HEK293 (cell line): ENCODE data around the gene ADAMTS4.
A peak's percentile ranks its signal among the peaks of the same experiment; 100 is the strongest.

Experiments used
- GFI1B ChIP-seq: fragments of 450-650 bp; formaldehyde crosslinking; IDR thresholded peaks from 2 replicates; pipeline ENCODE4 v1.5.1; 2016; ENCODE audit warnings: missing biosample characterization, missing genetic modification characterization
- GLI4 ChIP-seq: fragments of 450-650 bp; formaldehyde crosslinking; IDR thresholded peaks from 2 replicates; pipeline ENCODE4 v1.5.1; 2016; ENCODE audit warnings: missing biosample characterization, missing genetic modification characterization
- SALL2 ChIP-seq: fragments of 450-650 bp; formaldehyde crosslinking; IDR thresholded peaks from 2 replicates; pipeline ENCODE4 v1.5.0; 2017; ENCODE audit warnings: missing biosample characterization, mild to moderate bottlenecking, missing genetic modification characterization, borderline replicate concordance
- TRIM28 ChIP-seq: IDR thresholded peaks from 2 replicates; pipeline ENCODE4 v1.6.1; 2011; ENCODE audit warnings: low read length, control low read depth, borderline replicate concordance
- YY1 ChIP-seq: fragments of 450-650 bp; formaldehyde crosslinking; IDR thresholded peaks from 2 replicates; pipeline ENCODE4 v1.5.1; 2018; ENCODE audit warnings: missing biosample characterization, missing genetic modification characterization
- ZBTB17 ChIP-seq: fragments of 450-650 bp; formaldehyde crosslinking; IDR thresholded peaks from 2 replicates; pipeline ENCODE4 v1.5.1; 2016; ENCODE audit warnings: missing biosample characterization, missing genetic modification characterization
- ZBTB8A ChIP-seq: fragments of 450-650 bp; formaldehyde crosslinking; IDR thresholded peaks from 2 replicates; pipeline ENCODE4 v1.5.1; 2016; ENCODE audit warnings: missing biosample characterization, missing genetic modification characterization
- ZFP41 ChIP-seq: fragments of 450-650 bp; formaldehyde crosslinking; IDR thresholded peaks from 2 replicates; pipeline ENCODE4 v1.5.1; 2016; ENCODE audit warnings: missing biosample characterization, missing genetic modification characterization, borderline replicate concordance
- ZNF121 ChIP-seq: fragments of 450-650 bp; formaldehyde crosslinking; IDR thresholded peaks from 2 replicates; pipeline ENCODE4 v1.5.1; 2016; ENCODE audit warnings: missing biosample characterization, missing genetic modification characterization
- ZNF140 ChIP-seq: fragments of 450-650 bp; formaldehyde crosslinking; IDR thresholded peaks from 2 replicates; pipeline ENCODE4 v1.5.1; 2016; ENCODE audit warnings: missing biosample characterization, missing genetic modification characterization
- ZNF174 ChIP-seq: fragments of 450-650 bp; formaldehyde crosslinking; IDR thresholded peaks from 2 replicates; pipeline ENCODE4 v1.5.0; 2017; ENCODE audit warnings: missing biosample characterization, mild to moderate bottlenecking, missing genetic modification characterization
- ZNF2 ChIP-seq: fragments of 450-650 bp; formaldehyde crosslinking; IDR thresholded peaks from 2 replicates; pipeline ENCODE4 v1.5.1; 2016; ENCODE audit warnings: missing biosample characterization, missing genetic modification characterization
- ZNF23 ChIP-seq: fragments of 450-650 bp; formaldehyde crosslinking; IDR thresholded peaks from 2 replicates; pipeline ENCODE4 v1.5.1; 2016; ENCODE audit warnings: missing biosample characterization, missing genetic modification characterization, borderline replicate concordance
- ZNF311 ChIP-seq: fragments of 450-650 bp; formaldehyde crosslinking; IDR thresholded peaks from 2 replicates; pipeline ENCODE4 v1.5.1; 2017; ENCODE audit warnings: missing biosample characterization, missing genetic modification characterization, borderline replicate concordance
- ZNF350 ChIP-seq: fragments of 450-650 bp; formaldehyde crosslinking; IDR thresholded peaks from 2 replicates; pipeline ENCODE4 v1.5.0; 2017; ENCODE audit warnings: missing biosample characterization, mild to moderate bottlenecking, missing genetic modification characterization
- ZNF48 ChIP-seq: fragments of 450-650 bp; formaldehyde crosslinking; IDR thresholded peaks from 2 replicates; pipeline ENCODE4 v1.5.1; 2016; ENCODE audit warnings: missing biosample characterization, missing genetic modification characterization
- ZNF521 ChIP-seq: fragments of 450-650 bp; formaldehyde crosslinking; IDR thresholded peaks from 2 replicates; pipeline ENCODE4 v1.5.1; 2017; ENCODE audit warnings: missing biosample characterization, mild to moderate bottlenecking, missing genetic modification characterization
- ZNF561 ChIP-seq: fragments of 450-650 bp; IDR thresholded peaks from 2 replicates; pipeline ENCODE4 v1.5.1; 2018; ENCODE audit warnings: missing biosample characterization, missing genetic modification characterization, borderline replicate concordance
- ZSCAN30 ChIP-seq: fragments of 450-650 bp; IDR thresholded peaks from 2 replicates; pipeline ENCODE4 v1.5.1; 2018; ENCODE audit warnings: missing biosample characterization, mild to moderate bottlenecking, missing genetic modification characterization, moderate library complexity
- TF ChIP-seq, protein P1 (sequence below): fragments of 450-650 bp; formaldehyde crosslinking; IDR thresholded peaks from 2 replicates; pipeline ENCODE4 v1.5.1; 2016; ENCODE audit warnings: missing biosample characterization, missing genetic modification characterization
- TF ChIP-seq, protein P2 (sequence below): fragments of 450-650 bp; formaldehyde crosslinking; IDR thresholded peaks from 2 replicates; pipeline ENCODE4 v1.5.1; 2016; ENCODE audit warnings: missing biosample characterization, missing genetic modification characterization
- TF ChIP-seq, protein P3 (sequence below): fragments of 450-650 bp; formaldehyde crosslinking; IDR thresholded peaks from 2 replicates; pipeline ENCODE4 v1.5.1; 2016; ENCODE audit warnings: missing biosample characterization, missing genetic modification characterization
- TF ChIP-seq, protein P4 (sequence below): fragments of 450-650 bp; IDR thresholded peaks from 2 replicates; pipeline ENCODE4 v1.5.1; 2018; ENCODE audit warnings: missing biosample characterization, missing genetic modification characterization
- TF ChIP-seq, protein P5 (sequence below): fragments of 450-650 bp; formaldehyde crosslinking; IDR thresholded peaks from 2 replicates; pipeline ENCODE4 v1.5.1; 2016; ENCODE audit warnings: missing biosample characterization, missing genetic modification characterization
- TF ChIP-seq, protein P6 (sequence below): fragments of 450-650 bp; formaldehyde crosslinking; IDR thresholded peaks from 2 replicates; pipeline ENCODE4 v1.5.1; 2016; ENCODE audit warnings: missing biosample characterization, missing genetic modification characterization
- TF ChIP-seq, protein P7 (sequence below): fragments of 450-650 bp; formaldehyde crosslinking; IDR thresholded peaks from 2 replicates; pipeline ENCODE4 v1.5.1; 2016; ENCODE audit warnings: missing biosample characterization, missing genetic modification characterization

Gene ADAMTS4

DNA sequence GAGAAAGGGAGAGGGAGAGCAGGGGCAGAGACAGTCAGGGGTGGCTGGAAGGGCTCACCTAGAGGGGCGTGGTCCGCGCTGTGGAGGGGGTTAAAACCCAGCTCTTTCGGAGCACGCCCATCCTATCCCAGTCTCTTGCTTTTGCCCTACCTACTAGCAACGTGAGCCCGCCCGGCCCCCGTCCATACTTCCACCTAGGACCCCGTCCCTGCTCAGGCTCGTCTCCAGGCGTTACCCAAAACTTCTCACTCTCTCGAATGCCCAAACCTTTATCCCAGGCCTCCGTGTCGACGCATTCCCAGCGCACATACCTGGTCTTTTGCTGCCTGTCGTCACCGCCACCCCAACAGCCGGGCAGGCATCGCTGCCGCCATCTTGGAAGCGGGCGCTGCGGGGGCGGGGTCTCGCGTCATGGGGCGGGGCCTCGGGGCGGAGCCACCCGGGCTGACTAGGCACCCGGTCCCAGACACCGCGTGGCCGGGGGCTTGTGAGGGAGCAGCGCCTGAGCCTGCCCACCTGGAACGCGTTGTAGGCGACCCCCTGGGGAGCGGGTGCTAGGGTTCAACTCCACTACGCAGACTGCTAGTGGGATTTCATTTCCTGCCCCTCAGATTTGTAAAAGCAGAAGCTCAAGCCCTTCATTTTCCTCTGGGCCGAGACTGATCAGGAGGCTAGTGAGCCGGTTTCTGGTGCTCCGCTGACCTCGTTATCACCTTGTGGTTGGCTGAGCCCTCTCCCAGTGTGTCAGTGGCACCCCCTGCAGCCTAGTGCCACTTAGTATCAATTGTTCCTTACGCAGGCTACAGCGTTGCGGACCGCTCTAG is 21.5 kb downstream of the ADAMTS4 start, which contains the start of gene B4GALT3 (continued):
- TF ChIP-seq ZNF311 (tag by site-specific recombination) = no peak
- TF ChIP-seq GLI4 = no peak
- TF ChIP-seq ZNF174 (tag by site-specific recombination) = no peak
- TF ChIP-seq ZBTB17 (tag by site-specific recombination) = peak; percentile 84
- TF ChIP-seq SALL2 (tag by site-specific recombination) = no peak
- TF ChIP-seq, protein P1, sequence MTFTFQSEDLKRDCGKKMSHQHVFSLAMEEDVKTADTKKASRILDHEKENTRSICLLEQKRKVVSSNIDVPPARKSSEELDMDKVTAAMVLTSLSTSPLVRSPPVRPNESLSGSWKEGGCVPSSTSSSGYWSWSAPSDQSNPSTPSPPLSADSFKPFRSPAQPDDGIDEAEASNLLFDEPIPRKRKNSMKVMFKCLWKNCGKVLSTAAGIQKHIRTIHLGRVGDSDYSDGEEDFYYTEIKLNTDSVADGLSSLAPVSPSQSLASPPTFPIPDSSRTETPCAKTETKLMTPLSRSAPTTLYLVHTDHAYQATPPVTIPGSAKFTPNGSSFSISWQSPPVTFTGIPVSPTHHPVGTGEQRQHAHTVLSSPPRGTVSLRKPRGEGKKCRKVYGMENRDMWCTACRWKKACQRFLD (tag by site-specific recombination) = 0 out of 2 replicates have a peak, but pooled peaks have one; percentile 27
- no peak for TF ChIP-seq ZNF521 (tag by site-specific recombination)
- TF ChIP-seq, protein P2, sequence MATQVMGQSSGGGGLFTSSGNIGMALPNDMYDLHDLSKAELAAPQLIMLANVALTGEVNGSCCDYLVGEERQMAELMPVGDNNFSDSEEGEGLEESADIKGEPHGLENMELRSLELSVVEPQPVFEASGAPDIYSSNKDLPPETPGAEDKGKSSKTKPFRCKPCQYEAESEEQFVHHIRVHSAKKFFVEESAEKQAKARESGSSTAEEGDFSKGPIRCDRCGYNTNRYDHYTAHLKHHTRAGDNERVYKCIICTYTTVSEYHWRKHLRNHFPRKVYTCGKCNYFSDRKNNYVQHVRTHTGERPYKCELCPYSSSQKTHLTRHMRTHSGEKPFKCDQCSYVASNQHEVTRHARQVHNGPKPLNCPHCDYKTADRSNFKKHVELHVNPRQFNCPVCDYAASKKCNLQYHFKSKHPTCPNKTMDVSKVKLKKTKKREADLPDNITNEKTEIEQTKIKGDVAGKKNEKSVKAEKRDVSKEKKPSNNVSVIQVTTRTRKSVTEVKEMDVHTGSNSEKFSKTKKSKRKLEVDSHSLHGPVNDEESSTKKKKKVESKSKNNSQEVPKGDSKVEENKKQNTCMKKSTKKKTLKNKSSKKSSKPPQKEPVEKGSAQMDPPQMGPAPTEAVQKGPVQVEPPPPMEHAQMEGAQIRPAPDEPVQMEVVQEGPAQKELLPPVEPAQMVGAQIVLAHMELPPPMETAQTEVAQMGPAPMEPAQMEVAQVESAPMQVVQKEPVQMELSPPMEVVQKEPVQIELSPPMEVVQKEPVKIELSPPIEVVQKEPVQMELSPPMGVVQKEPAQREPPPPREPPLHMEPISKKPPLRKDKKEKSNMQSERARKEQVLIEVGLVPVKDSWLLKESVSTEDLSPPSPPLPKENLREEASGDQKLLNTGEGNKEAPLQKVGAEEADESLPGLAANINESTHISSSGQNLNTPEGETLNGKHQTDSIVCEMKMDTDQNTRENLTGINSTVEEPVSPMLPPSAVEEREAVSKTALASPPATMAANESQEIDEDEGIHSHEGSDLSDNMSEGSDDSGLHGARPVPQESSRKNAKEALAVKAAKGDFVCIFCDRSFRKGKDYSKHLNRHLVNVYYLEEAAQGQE (tag by site-specific recombination) = no peak
- TF ChIP-seq ZNF2 (tag by site-specific recombination) = peak; percentile 76
- TF ChIP-seq ZFP41 = no peak
- TF ChIP-seq, protein P3, sequence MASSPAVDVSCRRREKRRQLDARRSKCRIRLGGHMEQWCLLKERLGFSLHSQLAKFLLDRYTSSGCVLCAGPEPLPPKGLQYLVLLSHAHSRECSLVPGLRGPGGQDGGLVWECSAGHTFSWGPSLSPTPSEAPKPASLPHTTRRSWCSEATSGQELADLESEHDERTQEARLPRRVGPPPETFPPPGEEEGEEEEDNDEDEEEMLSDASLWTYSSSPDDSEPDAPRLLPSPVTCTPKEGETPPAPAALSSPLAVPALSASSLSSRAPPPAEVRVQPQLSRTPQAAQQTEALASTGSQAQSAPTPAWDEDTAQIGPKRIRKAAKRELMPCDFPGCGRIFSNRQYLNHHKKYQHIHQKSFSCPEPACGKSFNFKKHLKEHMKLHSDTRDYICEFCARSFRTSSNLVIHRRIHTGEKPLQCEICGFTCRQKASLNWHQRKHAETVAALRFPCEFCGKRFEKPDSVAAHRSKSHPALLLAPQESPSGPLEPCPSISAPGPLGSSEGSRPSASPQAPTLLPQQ (tag by site-specific recombination) = peak; percentile 87
- TF ChIP-seq ZSCAN30 = peak; percentile 44; the same call in 1 of the 2 replicates
- no peak for TF ChIP-seq ZNF121
- TF ChIP-seq, protein P4, sequence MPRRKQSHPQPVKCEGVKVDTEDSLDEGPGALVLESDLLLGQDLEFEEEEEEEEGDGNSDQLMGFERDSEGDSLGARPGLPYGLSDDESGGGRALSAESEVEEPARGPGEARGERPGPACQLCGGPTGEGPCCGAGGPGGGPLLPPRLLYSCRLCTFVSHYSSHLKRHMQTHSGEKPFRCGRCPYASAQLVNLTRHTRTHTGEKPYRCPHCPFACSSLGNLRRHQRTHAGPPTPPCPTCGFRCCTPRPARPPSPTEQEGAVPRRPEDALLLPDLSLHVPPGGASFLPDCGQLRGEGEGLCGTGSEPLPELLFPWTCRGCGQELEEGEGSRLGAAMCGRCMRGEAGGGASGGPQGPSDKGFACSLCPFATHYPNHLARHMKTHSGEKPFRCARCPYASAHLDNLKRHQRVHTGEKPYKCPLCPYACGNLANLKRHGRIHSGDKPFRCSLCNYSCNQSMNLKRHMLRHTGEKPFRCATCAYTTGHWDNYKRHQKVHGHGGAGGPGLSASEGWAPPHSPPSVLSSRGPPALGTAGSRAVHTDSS (tag by site-specific recombination) = no peak
- no peak for TF ChIP-seq GFI1B (tag by site-specific recombination)
- TF ChIP-seq ZNF23 = no peak
- TF ChIP-seq, protein P5, sequence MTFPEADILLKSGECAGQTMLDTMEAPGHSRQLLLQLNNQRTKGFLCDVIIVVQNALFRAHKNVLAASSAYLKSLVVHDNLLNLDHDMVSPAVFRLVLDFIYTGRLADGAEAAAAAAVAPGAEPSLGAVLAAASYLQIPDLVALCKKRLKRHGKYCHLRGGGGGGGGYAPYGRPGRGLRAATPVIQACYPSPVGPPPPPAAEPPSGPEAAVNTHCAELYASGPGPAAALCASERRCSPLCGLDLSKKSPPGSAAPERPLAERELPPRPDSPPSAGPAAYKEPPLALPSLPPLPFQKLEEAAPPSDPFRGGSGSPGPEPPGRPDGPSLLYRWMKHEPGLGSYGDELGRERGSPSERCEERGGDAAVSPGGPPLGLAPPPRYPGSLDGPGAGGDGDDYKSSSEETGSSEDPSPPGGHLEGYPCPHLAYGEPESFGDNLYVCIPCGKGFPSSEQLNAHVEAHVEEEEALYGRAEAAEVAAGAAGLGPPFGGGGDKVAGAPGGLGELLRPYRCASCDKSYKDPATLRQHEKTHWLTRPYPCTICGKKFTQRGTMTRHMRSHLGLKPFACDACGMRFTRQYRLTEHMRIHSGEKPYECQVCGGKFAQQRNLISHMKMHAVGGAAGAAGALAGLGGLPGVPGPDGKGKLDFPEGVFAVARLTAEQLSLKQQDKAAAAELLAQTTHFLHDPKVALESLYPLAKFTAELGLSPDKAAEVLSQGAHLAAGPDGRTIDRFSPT (tag by site-specific recombination) = 0 out of 2 replicates have a peak, but pooled peaks have one; percentile 48
- TF ChIP-seq TRIM28 = no peak; the same call in none of the 2 replicates
- TF ChIP-seq ZNF350 (tag by site-specific recombination) = no peak
- TF ChIP-seq YY1 (tag by site-specific recombination) = peak; percentile 97
- peak; percentile 83; the same call in 1 of the 2 replicates for TF ChIP-seq ZNF561 (tag by site-specific recombination)
- peak; percentile 41 for TF ChIP-seq ZBTB8A
- no peak for TF ChIP-seq ZNF140
- TF ChIP-seq, protein P6, sequence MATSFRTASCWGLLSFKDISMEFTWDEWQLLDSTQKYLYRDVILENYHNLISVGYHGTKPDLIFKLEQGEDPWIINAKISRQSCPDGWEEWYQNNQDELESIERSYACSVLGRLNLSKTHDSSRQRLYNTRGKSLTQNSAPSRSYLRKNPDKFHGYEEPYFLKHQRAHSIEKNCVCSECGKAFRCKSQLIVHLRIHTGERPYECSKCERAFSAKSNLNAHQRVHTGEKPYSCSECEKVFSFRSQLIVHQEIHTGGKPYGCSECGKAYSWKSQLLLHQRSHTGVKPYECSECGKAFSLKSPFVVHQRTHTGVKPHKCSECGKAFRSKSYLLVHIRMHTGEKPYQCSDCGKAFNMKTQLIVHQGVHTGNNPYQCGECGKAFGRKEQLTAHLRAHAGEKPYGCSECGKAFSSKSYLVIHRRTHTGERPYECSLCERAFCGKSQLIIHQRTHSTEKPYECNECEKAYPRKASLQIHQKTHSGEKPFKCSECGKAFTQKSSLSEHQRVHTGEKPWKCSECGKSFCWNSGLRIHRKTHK = no peak
- TF ChIP-seq, protein P7, sequence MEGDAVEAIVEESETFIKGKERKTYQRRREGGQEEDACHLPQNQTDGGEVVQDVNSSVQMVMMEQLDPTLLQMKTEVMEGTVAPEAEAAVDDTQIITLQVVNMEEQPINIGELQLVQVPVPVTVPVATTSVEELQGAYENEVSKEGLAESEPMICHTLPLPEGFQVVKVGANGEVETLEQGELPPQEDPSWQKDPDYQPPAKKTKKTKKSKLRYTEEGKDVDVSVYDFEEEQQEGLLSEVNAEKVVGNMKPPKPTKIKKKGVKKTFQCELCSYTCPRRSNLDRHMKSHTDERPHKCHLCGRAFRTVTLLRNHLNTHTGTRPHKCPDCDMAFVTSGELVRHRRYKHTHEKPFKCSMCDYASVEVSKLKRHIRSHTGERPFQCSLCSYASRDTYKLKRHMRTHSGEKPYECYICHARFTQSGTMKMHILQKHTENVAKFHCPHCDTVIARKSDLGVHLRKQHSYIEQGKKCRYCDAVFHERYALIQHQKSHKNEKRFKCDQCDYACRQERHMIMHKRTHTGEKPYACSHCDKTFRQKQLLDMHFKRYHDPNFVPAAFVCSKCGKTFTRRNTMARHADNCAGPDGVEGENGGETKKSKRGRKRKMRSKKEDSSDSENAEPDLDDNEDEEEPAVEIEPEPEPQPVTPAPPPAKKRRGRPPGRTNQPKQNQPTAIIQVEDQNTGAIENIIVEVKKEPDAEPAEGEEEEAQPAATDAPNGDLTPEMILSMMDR (tag by site-specific recombination) = peak; percentile 55; the same call in 1 of the 2 replicates
- no peak for TF ChIP-seq ZNF48 (tag by site-specific recombination)
